H1 (cell line): ENCODE measurements around the gene SLC39A11.

Source experiments
- CTCF ChIP-seq, 3 experiments: IDR thresholded peaks; 1 replicate in 2 of 3; 2 replicates in 1 of 3; pipeline versions ENCODE4 v1.5.1 to v1.6.1; 2011; ENCODE audit warnings: low read length in 3 of 3, mild to moderate bottlenecking in 3 of 3, inconsistent platforms in 2 of 3, low read depth in 1 of 3, moderate library complexity in 1 of 3; ENCODE audit not compliant: insufficient read depth in 1 of 3; ENCODE audit errors: control extremely low read depth in 1 of 3
- EP300 ChIP-seq, 2 experiments: IDR thresholded peaks; 1 replicate in 1 of 2; 2 replicates in 1 of 2; pipeline ENCODE4 v1.6.1; 2011 to 2012; ENCODE audit warnings: low read depth in 2 of 2, low read length in 2 of 2, mild to moderate bottlenecking in 2 of 2, borderline replicate concordance in 1 of 2, inconsistent platforms in 1 of 2, moderate library complexity in 1 of 2
- EZH2 ChIP-seq: fragments of 200-600 bp; sonication (generic); IDR thresholded peaks from 2 replicates; pipeline ENCODE4 v1.7.1; 2012; ENCODE audit warnings: low read depth, mild to moderate bottlenecking, moderate library complexity, low read length, inconsistent platforms; ENCODE audit not compliant: severe bottlenecking
- RXRA ChIP-seq: IDR thresholded peaks from 2 replicates; pipeline ENCODE4 v1.6.1; 2011; ENCODE audit warnings: low read depth, mild to moderate bottlenecking, low read length, moderate library complexity; ENCODE audit not compliant: insufficient read depth

- no peak for TF ChIP-seq CTCF (IDR thresholded peaks at IDR 0.05; ENCODE audit: control extremely low read depth in 1 of 3, insufficient read depth in 1 of 3, low read depth in 1 of 3, low read length in 3 of 3)
- no peak for TF ChIP-seq EZH2
- no peak for TF ChIP-seq RXRA
- no peak for TF ChIP-seq EP300 (IDR thresholded peaks at IDR 0.05; ENCODE audit: borderline replicate concordance in 1 of 2, low read depth in 2 of 2, low read length in 2 of 2)
Measured at GRCh38 chr17:73141411-73141810, 48.9 kb upstream of the SLC39A11 start.
